ENCODE results near the gene PTP4A2.

The PTP4A2 gene

GRCh38 chr1:31857863-31858262 lies 80.3 kb downstream of the PTP4A2 start:
- no peak for DNase-seq
